Loucy (cell line): Measurements from ENCODE around the gene NRG3.

Experiments used
- EZH2phosphoT487 ChIP-seq: fragments of 200-600 bp; IDR thresholded peaks from 2 replicates; pipeline ENCODE4 v1.6.1; 2018; ENCODE audit warnings: antibody characterized with exemption, mild to moderate bottlenecking, moderate library complexity, borderline replicate concordance
- TF ChIP-seq, protein P1 (sequence below): fragments of 200-600 bp; sonication (generic); conservative IDR thresholded peaks from 2 replicates; pipeline ENCODE4 v1.5.1; 2014; ENCODE audit warnings: mild to moderate bottlenecking, antibody characterized with exemption, low read length

DNA sequence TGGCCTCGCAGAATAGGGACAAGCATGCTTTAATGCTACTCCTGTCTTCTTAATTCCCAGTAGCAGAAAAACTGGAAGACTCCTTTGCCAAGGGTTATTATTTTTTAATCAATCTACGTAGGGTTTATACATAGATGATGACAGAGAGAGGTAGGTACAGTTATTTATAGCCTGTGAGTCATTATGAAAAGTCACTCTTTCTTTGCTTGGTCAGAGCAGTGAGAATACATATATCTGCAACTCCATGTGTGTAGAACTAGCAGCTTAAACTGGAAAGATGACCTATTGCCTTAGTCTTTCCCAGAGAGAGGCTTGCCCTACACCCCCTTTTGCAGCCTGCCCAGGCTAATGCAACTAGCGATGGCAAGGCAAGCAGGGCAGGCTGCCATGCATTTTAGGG is 1050.6 kb downstream of the NRG3 start:
- TF ChIP-seq, protein P1, sequence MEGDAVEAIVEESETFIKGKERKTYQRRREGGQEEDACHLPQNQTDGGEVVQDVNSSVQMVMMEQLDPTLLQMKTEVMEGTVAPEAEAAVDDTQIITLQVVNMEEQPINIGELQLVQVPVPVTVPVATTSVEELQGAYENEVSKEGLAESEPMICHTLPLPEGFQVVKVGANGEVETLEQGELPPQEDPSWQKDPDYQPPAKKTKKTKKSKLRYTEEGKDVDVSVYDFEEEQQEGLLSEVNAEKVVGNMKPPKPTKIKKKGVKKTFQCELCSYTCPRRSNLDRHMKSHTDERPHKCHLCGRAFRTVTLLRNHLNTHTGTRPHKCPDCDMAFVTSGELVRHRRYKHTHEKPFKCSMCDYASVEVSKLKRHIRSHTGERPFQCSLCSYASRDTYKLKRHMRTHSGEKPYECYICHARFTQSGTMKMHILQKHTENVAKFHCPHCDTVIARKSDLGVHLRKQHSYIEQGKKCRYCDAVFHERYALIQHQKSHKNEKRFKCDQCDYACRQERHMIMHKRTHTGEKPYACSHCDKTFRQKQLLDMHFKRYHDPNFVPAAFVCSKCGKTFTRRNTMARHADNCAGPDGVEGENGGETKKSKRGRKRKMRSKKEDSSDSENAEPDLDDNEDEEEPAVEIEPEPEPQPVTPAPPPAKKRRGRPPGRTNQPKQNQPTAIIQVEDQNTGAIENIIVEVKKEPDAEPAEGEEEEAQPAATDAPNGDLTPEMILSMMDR: no peak
- TF ChIP-seq EZH2phosphoT487: no peak
